ENCODE data around the gene TMPRSS11D.

The TMPRSS11D gene

DNA sequence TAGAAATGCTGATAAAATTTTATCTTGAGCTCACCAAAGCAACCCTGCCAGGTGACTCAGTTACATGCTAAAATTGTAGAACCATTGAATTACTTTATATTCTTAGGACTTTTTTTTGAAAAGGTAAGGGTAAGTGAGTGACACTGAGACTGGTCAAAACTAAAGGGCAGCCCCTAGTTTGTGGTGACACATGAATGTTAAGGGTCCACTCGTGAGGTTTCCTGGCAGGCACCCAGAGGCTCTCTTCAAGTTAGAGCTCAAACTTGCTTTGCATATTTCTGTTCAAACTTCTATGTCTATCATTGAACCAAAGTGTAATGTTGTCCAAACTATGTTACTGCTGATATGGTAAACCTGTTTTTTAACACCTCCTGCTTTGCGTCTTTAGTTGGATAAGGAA is 30.5 kb downstream of the TMPRSS11D start:
- TF ChIP-seq, protein P1, sequence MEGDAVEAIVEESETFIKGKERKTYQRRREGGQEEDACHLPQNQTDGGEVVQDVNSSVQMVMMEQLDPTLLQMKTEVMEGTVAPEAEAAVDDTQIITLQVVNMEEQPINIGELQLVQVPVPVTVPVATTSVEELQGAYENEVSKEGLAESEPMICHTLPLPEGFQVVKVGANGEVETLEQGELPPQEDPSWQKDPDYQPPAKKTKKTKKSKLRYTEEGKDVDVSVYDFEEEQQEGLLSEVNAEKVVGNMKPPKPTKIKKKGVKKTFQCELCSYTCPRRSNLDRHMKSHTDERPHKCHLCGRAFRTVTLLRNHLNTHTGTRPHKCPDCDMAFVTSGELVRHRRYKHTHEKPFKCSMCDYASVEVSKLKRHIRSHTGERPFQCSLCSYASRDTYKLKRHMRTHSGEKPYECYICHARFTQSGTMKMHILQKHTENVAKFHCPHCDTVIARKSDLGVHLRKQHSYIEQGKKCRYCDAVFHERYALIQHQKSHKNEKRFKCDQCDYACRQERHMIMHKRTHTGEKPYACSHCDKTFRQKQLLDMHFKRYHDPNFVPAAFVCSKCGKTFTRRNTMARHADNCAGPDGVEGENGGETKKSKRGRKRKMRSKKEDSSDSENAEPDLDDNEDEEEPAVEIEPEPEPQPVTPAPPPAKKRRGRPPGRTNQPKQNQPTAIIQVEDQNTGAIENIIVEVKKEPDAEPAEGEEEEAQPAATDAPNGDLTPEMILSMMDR (IDR thresholded peaks at IDR 0.05; ENCODE audit: low read length, missing control alignments): no peak
- no peak for DNase-seq (ENCODE audit: low read depth)
- H3K4me3 ChIP-seq (replicated peaks; ENCODE audit: low read depth, low read length): no peak overlapping the region

DNA sequence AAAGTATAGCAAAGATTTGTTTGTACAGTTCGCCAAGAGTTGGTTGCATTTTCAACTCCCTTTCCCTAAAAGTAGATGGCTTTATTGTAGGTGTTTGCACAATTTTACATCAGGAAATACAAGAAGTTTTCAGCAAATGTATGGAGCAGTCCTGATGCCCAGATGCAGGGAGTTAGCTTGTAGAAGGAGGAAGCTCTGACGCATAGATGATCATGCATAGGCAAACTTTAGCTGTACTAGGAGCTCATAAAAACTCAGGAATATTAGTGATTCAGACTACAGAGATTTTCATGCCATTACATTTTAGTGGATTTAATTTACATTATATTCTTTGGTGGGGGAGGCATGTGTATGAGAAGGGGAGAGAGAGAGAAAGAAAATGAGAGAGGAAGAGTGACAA is 62.9 kb downstream of the TMPRSS11D start:
- TF ChIP-seq, protein P1 (IDR thresholded peaks at IDR 0.05; ENCODE audit: low read length, missing control alignments): no peak
- no peak for DNase-seq (ENCODE audit: low read depth)
- no peak overlapping the region for H3K4me3 ChIP-seq (replicated peaks; ENCODE audit: low read depth, low read length)

DNA sequence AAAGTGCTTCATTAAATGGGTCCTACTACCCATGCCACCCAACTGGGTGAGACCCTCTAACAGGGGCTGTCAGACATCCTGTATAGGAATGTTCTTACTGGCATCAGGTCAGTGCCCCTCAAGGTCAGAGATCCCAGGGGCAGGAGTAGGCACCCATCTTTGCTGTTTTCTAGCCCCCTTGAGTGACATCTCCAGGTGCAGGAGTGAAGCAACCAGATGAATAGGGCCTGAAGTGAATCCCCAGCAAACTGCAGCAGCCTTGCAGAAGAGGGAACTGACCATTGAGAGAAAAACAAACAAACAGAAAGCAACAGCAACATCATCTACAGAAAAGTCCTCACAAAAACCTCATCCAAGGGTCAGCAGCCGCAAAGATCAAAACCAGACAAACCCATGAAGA is 73.8 kb downstream of the TMPRSS11D start:
- no peak for DNase-seq (ENCODE audit: low read depth)
- H3K4me3 ChIP-seq (replicated peaks; ENCODE audit: low read depth, low read length): no peak overlapping the region
- TF ChIP-seq, protein P1 (IDR thresholded peaks at IDR 0.05; ENCODE audit: low read length, missing control alignments): no peak

DNA sequence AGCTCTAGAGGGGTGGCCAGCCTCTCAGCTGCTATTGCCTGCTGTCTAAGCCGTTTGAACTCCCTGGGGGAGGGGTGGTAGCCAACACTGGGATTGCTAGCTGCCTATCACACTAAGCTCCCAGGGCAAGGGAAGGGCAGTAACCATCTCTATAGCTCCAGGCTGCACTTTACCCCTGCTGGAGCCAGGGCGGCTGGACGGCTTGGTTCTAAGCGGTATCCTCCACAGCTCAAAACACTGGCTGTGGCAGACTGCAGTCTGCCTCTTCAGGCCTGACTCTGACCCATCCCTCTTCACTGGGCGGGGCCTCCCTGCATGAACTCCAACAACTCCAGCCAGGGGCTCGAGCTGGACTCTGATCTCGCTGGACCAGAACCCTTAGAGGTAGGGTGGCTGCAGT is 74.3 kb downstream of the TMPRSS11D start:
- no peak overlapping the region for H3K4me3 ChIP-seq (replicated peaks; ENCODE audit: low read depth, low read length)
- TF ChIP-seq, protein P1 (IDR thresholded peaks at IDR 0.05; ENCODE audit: low read length, missing control alignments): no peak
- no peak for DNase-seq (ENCODE audit: low read depth)

DNA sequence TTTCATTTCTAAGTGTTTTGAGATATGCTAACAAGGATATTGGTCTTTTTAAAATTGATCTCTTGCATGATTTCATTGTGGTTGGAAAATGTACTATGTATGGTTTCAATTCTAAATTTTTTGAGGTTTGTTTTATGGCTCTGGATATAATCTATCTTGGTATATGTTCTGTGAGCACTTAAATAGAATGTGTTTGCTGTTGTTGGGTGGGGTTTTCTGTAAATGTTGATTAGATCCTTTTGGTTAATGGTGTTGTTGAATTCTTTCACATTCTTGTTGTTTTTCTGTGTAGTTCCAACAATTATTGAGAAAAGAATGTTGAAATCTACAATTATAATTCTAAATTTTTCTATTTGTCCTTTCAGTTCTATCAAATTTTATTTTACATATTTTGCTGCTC is 87.0 kb downstream of the TMPRSS11D start:
- no peak overlapping the region for H3K4me3 ChIP-seq (replicated peaks; ENCODE audit: low read depth, low read length)
- no peak for DNase-seq (ENCODE audit: low read depth)
- TF ChIP-seq, protein P1 (IDR thresholded peaks at IDR 0.05; ENCODE audit: low read length, missing control alignments): no peak

DNA sequence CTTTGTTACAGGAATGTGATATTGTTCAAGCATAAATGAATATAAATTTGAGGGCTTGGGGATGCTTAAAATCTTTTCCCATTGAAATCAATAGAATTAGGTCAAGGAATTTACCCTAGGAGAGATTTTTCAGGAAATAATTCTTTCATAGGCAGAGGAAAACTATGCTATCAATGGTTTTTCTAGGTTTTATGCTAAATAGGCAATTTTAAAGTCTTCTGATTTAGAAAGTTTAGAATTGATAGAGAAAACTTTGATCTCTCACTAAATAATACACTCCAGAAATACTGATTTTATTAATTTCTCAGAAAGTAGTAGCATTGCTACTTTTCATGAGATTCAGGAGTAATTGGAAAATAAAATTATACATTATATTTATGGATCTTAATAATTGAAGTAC is 93.1 kb downstream of the TMPRSS11D start:
- DNase-seq (ENCODE audit: low read depth): no peak
- no peak overlapping the region for H3K4me3 ChIP-seq (replicated peaks; ENCODE audit: low read depth, low read length)
- TF ChIP-seq, protein P1 (IDR thresholded peaks at IDR 0.05; ENCODE audit: low read length, missing control alignments): no peak

DNA sequence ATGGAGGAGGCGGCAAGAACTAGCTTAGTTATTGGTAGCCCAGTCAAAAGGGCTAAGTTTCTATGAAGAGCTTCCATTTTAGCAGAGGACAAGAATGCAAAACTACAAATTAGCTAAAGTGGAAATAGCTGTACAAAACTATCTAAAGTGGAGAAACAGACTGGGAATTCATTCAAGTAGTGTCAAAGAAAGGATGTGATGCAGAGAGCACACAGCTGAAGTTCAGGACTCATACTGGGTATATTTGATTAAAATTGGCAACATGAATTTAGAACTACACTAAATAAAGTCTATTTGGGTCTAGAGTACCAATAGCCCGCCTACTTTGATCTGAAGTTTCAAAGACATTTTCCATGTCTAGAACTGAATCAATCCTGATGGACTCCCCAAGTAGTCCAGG is 96.5 kb downstream of the TMPRSS11D start:
- TF ChIP-seq, protein P1 (IDR thresholded peaks at IDR 0.05; ENCODE audit: low read length, missing control alignments): no peak
- H3K4me3 ChIP-seq (replicated peaks; ENCODE audit: low read depth, low read length): no peak overlapping the region

More for the DNA sequence above, 96.5 kb downstream of the TMPRSS11D start:
- DNase-seq (ENCODE audit: low read depth): no peak
